Inflammatory macrophage treated with lipopolysaccharide for 1 hour (primary cell): ENCODE data around the gene C3.
"Not testable (repeated sequence)": the region's sequence is repeated elsewhere in the genome, so short reads cannot be mapped to it uniquely, and the experiment has no call there.

ENCODE experiments used
- DNase-seq, 2 donors: peaks; one replicate each; pipeline ENCODE4 v3.0.0-alpha.2; 2020 to 2022

The C3 gene

DNA sequence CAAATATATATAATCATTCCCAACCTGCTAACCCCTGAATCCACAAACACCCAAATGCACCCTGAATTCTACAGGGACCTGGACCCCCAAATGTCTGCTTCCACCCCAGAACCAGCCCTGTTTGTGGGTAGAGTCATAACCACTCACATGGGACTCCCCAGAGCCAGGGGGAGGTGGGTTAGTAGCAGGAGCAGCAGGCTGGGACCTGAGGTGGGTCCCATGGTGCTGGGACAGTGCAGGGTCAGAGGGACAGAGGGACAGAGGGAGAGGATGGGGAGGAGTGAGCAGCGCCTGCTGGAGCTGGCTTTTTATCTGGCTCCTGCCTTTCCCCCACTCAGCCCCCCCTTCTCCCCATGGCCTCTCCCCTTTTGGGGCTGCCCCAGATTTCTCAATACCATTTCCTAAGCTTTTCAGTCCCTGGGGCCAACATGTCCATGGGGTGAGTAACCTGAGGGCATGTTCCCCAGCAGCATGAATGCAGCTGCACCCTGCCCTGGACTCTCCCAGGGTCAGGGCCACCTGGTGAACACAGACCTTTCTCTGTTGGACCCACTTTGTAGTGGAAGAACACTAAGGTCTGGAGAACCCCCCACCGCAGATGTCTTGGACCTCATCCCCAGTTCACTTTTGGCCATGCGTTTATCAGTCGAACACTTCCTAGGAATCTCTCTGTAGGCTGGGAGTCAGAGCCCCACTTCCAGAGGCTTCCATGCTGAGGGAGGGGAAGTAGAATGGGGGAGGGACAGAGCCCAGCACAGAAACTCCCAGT, at the start of gene C3:
C3 (minus strand) TSS at position 282 of the 769 bp plus-strand sequence; CDS start at position 221, 61 bp downstream.
- DNase-seq, result peak; percentile 92 to 97

DNA sequence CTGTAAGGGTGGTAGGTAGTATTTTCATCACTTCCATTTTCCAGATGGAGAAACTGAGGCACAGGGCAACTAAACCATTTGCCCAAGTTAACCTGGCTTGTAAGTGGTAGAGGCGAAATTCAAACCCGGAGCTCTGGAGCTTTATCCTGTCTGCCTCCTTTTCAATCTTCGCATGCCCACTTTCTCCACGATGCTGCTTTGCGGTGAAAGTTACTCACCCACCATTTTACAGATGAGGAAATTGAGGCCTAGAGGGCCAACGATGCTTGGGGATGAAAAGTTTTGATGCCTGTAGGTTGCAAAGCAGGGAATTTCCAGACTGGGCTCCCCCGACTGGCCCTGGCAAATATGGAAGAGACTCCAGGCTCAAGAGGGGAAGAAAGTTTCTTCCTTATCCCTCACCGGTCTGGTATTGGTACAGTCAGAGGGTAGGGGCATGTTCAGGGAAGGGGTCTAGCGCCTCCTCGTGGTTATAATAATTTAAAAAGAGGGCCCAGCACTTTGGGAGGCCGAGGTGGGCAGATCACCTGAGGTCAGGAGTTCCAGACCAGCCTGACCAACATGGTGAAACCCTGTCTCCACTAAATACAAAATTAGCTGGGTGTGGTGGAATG, 48.7 kb upstream of the C3 start:
- peak; percentile 83 to 90 for DNase-seq

DNA sequence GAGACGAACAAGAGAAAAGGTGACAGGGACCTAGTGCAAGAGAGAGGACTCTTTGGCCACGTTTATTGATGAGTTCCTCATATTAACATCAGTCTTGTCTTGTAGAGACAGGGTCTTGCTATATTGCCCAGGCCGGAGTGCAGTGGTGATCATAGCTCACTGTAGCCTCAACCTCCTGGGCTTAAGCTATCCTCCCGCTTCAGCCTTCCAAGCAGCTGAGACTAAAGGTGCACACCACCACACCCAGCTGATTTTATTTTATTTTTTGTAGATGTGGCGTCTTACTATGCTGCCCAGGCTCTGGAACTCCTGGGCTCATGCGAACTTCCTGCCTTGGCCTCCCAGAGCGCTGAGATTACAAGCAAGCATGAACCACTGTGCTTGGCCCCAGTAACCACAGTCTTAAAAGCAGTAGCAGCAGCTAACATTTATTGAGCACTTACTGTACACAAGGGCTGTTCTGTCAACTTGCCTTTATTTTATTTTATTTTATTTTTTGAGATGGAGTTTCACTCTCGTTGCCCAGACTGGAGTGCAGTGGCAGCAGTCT, 47.9 kb upstream of the C3 start:
- DNase-seq, result no peak

DNA sequence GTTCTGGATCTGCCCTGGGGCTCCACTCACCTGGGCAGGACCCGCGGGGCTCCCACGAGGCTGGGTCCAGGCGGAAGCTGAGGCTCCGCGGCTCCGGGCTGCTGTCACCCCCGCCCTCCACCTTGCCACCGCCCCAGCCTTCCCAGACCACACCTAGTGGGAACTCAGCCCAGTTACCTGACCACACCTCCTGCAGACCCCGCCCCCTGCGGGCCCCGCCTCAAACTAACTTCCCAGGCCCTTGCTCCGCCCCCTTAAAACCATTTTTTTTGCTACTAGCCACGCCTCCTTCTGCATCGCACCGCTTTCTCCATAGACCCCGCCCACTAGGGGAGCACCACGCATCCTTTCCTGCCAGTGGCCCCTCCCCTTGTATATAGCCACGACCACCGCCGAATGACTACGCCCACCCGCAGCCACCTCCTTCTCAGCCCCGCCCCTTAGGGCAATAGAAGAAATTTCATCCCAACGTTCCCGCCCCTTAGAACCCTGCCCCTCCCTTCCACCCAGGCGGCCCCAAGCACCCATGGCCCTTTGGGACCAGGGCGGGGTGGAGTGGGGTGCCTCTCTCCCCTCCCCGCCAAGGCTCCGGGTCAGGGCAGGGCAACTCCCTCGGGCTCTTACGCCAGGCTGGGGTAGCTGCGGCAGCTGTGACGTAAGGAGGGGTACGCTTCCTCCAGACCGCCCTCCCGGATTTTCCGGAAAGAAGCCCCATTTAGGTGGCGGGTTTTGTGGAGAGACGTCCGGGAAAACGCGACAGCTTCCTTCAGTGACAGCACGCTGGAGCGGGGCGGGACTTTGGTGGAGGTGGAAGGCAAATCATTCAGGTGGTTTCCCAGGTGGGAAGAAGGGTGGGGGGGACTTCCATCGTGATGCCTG, 47.1 kb upstream of the C3 start, which contains the start of gene SH2D3A:
SH2D3A (minus strand) TSS at position 79 of the 879 bp plus-strand sequence. CDS start 3,687 bp downstream, outside the sequence.
- peak; percentile 96 to 97 for DNase-seq

DNA sequence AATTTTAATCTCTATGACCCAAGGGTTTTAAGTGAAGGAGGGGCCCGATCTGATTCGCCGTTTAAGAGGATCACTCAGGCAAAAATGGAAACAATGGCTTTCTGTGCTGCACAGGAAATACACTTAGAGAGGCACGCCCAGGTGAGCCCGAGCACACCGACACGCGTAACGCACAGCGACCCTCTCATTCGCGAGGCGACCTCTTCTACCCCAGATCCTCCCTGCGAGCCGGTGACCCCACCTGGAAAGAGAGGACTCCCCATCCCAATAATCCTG, 46.6 kb upstream of the C3 start:
- DNase-seq, result no peak

DNA sequence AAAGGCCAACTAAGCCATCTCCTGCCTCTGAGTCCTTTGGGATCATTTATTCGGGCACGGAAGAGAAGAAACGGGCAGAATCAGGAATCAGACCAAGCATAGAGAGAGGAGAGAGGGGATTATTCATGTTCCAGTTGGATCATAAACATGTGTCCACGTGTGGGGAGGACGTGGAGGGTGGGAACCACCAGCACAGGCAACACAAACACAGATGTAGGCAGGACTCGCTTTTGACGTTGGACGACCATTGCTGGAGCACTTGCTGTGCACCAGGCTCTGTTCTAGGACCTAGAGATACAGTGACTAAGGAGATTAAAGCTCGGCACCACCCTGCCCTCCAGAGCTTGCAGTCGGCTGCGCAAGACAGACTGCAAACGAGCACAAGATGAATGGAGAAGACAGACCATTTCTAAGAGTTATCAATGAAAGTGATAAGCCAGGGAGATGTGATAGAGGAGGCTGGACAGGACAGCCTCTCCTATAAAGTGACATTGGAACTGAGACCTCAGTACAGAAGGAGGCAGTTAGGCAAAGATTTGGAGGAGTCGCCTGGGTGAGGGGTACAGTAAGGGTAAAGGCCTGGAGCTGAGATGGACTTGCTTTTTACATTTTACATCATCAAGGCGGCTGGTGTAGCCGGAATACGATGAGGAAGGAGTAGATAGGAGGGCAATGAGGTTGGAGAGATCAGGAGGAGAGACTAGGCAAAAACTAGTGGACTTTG, 46.1 kb upstream of the C3 start:
- DNase-seq, result no peak

DNA sequence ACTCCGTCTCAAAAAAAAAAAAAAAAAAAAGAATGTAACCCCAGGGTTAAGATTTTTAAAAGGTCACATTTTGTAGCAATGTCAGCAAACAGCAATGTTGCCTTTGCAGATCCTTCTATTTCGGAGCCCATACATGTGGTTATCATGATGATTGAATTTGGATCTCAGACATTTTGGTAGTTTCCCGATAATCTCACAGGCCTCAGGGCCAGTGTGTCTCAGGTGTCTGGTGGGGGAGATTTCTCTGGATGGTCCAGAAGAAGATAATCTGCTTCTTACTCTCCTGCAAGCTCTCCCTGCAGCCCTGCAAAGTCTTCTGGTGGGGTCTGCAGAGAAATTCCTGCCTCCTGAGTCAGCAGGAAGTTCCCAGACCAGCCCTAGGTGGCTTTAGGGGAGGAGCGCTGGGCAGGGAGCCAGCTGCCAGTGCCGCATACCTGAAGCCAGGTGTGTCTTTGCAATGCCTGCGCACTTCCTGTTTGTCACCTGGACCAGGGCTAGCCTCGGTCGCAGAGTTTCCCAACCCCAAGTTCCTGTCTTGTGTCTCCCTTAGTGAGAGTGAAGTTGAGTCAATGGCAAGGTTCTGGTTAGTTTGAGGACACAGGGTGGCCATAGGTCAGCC, 45.4 kb upstream of the C3 start:
- no peak for DNase-seq

DNA sequence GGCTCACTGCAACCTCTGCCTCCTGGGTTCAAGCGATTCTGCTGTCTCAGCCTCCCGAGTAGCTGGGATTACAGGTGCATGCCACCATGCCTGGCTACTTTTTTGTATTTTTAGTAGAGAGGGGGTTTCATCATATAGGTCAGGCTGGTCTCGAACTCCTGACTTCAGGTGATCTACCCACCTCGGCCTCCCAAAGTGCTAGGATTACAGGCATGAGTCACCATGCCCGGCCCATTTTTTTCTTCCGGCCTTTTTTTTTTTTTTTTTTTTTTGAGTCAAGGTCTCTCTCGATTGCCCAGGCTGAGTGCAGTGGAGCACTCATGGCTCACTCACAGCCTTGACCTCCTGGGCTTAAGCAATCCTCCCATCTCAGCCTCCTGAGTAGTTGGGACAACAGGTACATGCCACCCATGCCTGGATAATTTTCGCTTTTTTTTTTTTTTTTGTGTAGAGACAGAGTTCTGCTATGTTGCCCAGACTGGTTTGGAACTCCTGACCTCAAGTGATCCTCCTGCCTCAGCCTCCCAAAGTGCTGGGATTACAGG, 41.9 kb upstream of the C3 start:
- not testable (repeated sequence) for DNase-seq

DNA sequence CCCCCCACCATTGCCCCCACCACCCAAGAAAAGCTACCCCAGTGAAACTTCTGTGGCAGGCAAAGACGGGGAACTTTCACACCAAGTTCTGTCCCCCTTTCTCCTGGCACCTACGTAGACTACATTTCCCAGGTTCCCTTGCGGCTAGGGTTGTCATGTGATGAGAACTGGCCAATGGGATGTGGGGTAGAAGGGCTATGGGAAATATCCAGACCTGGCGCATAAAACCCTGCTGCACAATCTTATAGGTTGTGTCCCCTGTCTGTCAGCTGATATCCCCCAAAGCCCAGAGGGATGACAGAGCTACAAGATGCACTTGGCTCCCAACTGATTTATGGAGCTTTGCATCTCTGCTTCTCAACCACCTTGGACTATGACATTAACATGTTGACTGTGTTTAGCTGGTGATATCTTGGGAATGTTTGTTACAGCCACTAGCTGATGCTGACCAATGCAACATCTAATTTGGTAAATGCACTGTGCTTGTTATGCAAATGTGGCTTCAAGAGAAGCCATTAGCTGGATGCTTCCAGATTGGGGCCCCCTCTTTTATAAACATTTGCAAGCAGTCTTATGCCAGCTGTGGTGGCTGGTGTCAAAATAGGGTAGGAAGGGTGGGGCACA, 40.7 kb upstream of the C3 start:
- no peak for DNase-seq

DNA sequence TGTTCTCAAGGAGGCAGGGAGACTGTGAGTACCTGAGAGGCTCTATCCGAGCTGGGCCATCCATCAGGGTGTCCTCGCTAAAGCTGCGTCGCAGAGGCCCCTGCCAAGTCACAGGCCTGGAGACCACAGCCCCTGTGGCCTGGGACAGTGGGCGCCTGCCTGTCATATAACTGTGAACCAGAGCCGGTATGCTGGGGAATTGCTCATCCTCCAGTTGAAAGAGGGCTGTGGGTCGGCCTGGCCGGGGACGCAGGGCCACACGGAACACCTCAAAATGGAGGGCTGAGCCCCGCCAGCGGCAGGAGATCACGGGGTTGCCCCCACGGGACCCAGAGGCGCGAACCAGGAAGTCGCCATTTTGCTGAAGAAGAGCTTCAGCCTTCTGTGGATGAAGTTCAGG, 40.2 kb upstream of the C3 start:
- no peak for DNase-seq

DNA sequence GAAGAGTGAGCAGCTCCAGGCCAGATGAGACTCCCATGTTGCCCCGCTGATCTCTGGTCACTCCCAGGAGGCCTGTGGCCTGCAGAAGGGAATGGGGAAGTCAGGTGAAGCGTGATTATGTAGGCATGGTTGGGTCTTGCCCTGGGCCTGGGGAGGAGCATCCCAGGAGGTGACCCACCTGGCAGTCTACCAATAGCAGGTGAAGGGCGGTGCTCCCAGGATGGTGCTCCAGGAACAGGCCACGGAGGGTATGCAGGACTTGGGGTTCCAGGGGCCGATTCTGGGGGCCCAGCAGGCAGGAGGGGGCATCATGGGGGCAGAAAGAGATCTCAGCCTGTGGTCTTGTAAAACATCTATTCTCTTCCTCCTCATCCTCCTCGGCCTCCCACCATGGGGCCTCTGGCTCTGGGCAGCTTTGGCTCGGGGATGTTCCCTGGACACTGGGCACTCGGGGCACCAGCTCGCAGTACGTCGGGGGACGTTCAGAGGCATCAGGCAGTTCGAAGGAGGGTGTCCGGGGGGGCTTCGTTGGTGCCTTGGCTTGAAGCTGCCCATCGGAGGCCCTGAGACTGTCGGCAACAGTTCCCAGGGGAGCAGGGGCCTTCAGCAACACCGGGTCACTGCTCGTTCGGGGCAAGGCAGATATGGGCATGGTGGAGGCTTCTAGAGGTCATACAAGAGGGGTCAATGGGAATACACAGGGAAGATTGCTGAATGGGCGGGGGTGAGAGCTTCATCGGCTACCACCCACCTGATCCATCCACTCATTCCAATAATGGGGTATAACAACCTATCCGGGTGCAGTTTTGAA, 34.4 kb upstream of the C3 start:
- no peak for DNase-seq

DNA sequence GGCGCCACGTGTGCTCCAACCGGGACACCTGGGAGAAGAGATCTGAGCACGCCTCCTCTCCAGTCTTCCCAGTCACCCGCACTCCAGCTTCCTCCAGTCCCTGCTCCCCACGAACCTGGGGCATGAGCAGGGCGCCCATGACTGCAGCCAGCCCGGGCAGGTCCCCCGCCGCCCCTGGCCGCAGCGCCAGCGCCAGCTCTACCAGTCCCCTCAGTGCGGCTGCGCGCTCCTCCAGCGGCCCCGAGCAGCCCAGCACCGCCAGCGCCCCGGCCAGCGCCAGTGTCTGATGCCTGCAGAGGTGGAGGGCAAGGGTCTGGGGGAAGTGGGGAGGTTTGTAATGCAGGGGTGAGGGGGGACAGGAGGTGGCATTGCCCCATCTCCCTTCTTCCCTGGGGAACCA, 33.7 kb upstream of the C3 start:
- DNase-seq, result no peak

DNA sequence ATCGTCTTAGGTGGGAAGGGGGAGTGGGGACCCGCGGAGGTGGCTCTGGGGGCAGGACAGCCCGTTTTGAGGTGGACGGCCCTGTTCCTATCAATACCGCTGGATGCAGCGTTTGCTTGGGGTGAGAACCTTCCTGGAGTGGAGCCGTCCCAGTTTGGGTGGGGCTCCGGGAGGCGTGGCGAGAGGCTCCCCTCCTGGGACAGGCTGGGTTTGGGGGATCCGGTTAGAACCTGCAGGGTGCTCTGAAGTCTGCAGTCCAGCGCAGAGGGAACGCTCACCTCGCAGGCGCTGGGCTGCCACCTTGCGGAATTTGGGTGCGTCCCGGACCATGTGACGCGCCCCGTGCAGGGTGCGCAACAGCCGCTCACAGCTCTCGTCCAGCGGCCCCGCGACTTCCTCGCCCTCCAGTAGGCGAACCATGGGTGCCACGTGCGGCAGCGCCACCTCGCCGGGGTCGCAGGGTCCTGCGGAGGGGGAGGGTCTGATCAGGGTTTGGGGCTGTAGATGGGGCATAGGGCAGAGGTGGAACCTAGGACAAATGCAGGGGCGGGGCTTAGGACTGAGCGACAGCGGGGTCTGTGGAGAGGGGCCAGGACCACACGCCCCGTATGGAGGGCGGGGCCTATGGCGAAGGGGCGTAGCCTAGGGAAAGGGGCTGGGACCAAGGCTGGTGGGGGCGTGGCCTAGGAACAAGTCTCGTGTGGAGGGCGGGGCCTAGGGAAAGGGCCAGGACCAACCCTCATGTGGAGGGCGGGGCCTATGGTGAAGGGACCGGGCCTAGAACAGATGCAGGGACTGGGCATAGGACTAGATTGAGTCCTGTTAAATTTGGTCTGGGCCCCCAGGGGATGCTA, 33.0 kb upstream of the C3 start:
- peak; percentile 81 to 92 for DNase-seq

DNA sequence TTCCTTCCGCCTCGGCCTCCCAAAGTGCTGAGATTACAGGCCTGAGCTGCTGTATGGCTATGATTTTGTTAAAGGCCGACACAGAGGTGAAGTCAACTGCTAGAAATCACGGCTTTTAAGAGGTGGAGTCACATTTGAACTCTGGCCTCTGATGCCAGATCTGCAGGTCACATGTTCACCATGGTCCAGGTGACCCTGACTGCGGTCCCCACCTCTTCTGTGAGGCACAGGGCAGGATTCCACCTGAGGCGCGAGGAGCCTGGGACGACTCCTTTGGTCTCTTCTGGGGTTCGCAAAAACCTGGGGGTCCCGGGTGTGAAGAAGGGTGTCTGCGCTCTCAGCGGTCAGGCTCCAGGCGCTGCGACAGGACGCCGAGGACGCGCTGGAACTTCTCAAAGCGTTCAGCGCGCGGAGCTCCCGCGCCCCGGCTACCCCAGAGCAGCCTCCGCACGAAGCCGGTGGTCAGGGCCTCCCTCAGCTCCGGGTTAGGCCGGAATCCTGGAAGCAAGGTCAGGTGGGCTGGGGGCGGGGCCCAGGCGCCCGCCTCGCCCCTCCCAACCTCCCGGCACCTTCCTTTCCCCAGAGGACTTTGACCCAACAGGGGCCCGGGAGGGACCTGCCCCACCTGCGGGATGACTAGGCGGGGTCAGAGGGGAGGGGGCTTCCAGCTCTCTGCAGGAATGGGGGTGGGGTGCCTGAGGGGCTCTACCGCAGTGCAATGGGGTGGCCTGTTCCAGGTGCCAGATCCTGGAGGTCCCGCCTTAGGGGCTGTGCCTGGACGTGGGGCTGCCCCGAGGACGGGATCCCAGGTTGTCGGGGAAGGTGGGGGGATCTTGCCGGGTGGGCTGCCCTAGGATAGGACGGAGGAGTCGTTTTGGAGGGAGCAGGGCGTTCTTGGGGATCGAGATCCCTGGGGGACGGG, 32.1 kb upstream of the C3 start:
- no peak for DNase-seq

DNA sequence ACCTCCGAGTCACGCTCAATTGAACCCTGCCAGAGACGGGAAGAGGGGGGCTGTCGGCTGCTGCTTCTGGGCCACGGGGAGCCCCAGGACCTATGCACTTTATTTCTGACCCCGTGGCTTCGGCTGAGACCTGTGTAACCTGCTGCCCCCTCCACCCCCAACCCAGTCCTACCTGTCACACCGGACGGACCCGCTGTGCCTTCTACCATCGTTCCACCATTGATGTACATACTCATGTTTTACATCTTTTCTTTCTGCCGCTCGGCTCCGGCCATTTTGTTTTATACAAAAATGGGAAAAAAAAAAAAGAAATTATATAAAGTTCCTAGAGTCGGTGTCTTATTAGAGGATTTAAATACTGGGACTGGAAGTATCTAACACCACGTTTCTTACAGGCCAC, 30.7 kb upstream of the C3 start:
- no peak for DNase-seq

DNA sequence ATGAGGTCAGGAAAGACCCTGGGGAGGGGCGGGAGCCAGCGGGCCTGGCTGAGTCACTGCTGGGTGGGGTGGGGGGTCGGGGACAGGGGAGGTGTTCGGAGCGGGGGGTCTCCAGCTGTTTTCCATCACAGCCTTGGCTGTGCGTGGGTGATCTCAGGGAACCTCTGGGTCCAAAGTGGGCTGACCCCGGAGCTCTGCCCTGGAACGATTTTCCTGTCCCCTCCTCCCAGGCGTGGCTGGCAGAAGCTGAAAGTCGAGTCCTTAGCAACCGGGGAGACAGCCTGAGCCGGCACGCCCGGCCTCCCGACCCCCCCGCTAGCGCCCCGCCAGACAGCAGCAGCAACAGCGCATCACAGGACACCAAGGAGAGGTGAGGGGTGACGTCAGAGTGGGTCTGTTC, 29.6 kb upstream of the C3 start:
- DNase-seq, result no peak

DNA sequence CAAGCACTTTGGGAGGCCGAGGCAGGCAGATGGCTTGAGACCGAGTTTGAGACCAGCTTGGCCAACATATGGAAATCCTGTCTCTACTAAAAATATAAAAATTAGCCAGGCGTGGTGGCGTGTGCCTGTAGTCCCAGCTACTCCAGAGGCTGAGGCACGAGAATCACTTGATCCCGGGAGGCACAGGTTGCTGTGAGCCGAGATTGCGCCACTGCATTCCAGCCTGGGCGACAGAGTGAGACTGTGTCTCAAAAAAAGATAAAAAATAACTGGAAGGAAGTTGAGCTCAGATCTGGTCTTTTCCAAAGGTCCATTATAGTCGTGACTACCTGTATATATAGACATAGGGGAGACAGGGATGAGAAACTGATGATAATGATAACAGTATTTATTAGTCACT, 28.1 kb upstream of the C3 start:
- not testable (repeated sequence) for DNase-seq

DNA sequence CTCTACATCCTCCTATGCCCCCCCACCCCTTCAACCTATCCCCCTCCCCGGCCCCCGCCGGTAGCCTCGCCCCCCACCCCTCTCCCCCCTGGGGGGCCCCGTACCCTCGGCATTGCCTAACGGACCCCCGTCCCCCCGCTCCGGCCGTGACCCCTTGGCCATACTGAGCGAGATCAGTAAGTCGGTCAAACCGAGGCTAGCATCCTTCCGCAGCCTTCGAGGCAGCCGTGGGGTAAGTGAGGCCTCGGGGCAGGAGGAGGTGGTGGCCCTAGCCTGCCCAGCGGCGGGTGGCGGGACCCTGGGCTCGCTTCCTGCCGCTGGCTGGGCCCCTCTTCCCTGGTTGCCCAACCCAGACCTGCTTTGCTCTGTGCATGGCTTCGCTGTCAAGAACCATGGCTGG, 25.5 kb upstream of the C3 start:
- no peak for DNase-seq
